ENCODE data around the gene GREM1. TPM values are rescaled to one million over a fixed set of nuclear protein-coding genes. Genes with fewer than 3 reads are reported as not detected.
A peak's percentile ranks its signal among the peaks of the same experiment; 100 is the strongest.

Gene GREM1
- total and polyA plus RNA-seq, 2 experiments from 2014 or later = 0.27 to 1.0 TPM

- Mint-ChIP-seq H3K36me3 (ENCODE audit: low read depth) (peaks cover 3% of the 10 kb centered on the region; the same call in 2 of the 3 replicates), H3K9me3 (no peaks in the 10 kb centered on the region), H3K27me3 (ENCODE audit: insufficient read depth, low read depth, poor library complexity) (peaks cover 6% of the 10 kb centered on the region), H3K4me1 (peaks cover 14% of the 10 kb centered on the region), H3K27ac (peak overlapping the region; percentile 15; the same call in 1 of the 2 replicates), H3K4me3 (no peak overlapping the region)
- TF ChIP-seq CTCF (conservative IDR thresholded peaks at IDR 0.05; ENCODE audit: low read depth in 2 of 2) (peak; percentile 3 to 37; a peak in 2 of 4 replicates), NANOG (IDR thresholded peaks at IDR 0.05; ENCODE audit: borderline replicate concordance) (no peak)
- H3K4me1 ChIP-seq (ENCODE audit: insufficient read depth) = peaks cover 12% of the 10 kb centered on the region
- no peaks in the 10 kb centered on the region for H3K79me2 ChIP-seq (replicated peaks; ENCODE audit: insufficient read depth)
- no peak overlapping the region for H3K27ac ChIP-seq (ENCODE audit: low read depth)
- 0 out of 2 replicates have a peak, but pooled peaks cover under 1% of the 10 kb centered on the region for H3K36me3 ChIP-seq (ENCODE audit: insufficient read depth)
- H3F3A ChIP-seq (replicated peaks; ENCODE audit: low read depth) = no peaks in the 10 kb centered on the region
- H3K4me3 ChIP-seq = no peak overlapping the region
- H3K4me2 ChIP-seq = no peak overlapping the region
- DNase-seq (ENCODE audit: low spot score) = peak; percentile 46
- ATAC-seq = peak; percentile 74
- no peaks in the 10 kb centered on the region for H4K20me1 ChIP-seq (replicated peaks; ENCODE audit: insufficient read depth)
- H3K27me3 ChIP-seq (ENCODE audit: insufficient read depth) = no peaks in the 10 kb centered on the region
- no peaks in the 10 kb centered on the region for H3K9me2 ChIP-seq (ENCODE audit: insufficient read depth)
- no peak overlapping the region for H2AFZ ChIP-seq
These were observed 38.5 kb upstream of the GREM1 start for GRCh38 chr15:32679298-32679690.

DNA sequence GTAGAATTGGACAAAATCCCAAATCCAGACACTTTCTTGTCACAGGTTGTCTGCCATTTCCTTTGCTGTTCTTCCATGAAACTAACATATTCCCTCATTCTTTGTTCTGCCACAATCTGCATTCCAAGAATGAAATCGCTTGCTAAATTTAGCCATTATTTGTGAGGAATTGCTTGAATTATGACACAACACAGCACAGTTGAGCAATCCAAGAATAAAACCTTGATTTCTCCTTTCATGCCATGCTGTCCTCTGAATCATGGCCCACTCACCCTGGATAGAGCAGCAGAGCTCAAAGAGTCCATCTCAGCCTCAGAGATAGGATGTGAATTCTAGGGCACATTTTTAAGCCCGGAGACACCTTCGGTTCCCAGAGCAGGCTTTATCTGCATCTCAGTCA is 35.2 kb upstream of the GREM1 start:
- Histone ChIP-seq H3K36me3 (ENCODE audit: insufficient read depth) (peaks cover 7% of the 10 kb centered on the region), H3K4me2 (no peak overlapping the region), H3K27me3 (ENCODE audit: insufficient read depth) (no peaks in the 10 kb centered on the region), H3K4me1 (ENCODE audit: insufficient read depth) (peaks cover 13% of the 10 kb centered on the region), H3K4me3 (no peak overlapping the region), H3K27ac (ENCODE audit: low read depth) (no peak overlapping the region), H4K20me1 (replicated peaks; ENCODE audit: insufficient read depth) (no peaks in the 10 kb centered on the region), H2AFZ (no peak overlapping the region), H3F3A (replicated peaks; ENCODE audit: low read depth) (no peaks in the 10 kb centered on the region), H3K79me2 (replicated peaks; ENCODE audit: insufficient read depth) (no peaks in the 10 kb centered on the region), H3K9me2 (ENCODE audit: insufficient read depth) (no peaks in the 10 kb centered on the region)
- no peak overlapping the region for H3K4me3 Mint-ChIP-seq
- peaks cover 16% of the 10 kb centered on the region for H3K36me3 Mint-ChIP-seq (ENCODE audit: low read depth)
- DNase-seq (ENCODE audit: low spot score) = no peak
- no peak for ATAC-seq
- no peaks in the 10 kb centered on the region for H3K9me3 Mint-ChIP-seq
- no peak overlapping the region for H3K27ac Mint-ChIP-seq
- peaks cover 6% of the 10 kb centered on the region for H3K27me3 Mint-ChIP-seq (ENCODE audit: insufficient read depth, low read depth, poor library complexity)
- peaks cover 16% of the 10 kb centered on the region for H3K4me1 Mint-ChIP-seq
- TF ChIP-seq EZH2phosphoT487 (IDR thresholded peaks at IDR 0.05; ENCODE audit: unreplicated experiment) (no peak), NANOG (IDR thresholded peaks at IDR 0.05; ENCODE audit: borderline replicate concordance) (no peak), REST (IDR thresholded peaks at IDR 0.05; ENCODE audit: unreplicated experiment) (no peak), STAT1 (IDR thresholded peaks at IDR 0.05; ENCODE audit: unreplicated experiment) (no peak), JUNB (IDR thresholded peaks at IDR 0.05; ENCODE audit: unreplicated experiment) (no peak), POLR2AphosphoS5 (IDR thresholded peaks at IDR 0.05; ENCODE audit: low read depth) (no peak), CREB1 (CRISPR knock-in tag; IDR thresholded peaks at IDR 0.05; ENCODE audit: low read depth) (no peak)
- TF ChIP-seq, protein P1, sequence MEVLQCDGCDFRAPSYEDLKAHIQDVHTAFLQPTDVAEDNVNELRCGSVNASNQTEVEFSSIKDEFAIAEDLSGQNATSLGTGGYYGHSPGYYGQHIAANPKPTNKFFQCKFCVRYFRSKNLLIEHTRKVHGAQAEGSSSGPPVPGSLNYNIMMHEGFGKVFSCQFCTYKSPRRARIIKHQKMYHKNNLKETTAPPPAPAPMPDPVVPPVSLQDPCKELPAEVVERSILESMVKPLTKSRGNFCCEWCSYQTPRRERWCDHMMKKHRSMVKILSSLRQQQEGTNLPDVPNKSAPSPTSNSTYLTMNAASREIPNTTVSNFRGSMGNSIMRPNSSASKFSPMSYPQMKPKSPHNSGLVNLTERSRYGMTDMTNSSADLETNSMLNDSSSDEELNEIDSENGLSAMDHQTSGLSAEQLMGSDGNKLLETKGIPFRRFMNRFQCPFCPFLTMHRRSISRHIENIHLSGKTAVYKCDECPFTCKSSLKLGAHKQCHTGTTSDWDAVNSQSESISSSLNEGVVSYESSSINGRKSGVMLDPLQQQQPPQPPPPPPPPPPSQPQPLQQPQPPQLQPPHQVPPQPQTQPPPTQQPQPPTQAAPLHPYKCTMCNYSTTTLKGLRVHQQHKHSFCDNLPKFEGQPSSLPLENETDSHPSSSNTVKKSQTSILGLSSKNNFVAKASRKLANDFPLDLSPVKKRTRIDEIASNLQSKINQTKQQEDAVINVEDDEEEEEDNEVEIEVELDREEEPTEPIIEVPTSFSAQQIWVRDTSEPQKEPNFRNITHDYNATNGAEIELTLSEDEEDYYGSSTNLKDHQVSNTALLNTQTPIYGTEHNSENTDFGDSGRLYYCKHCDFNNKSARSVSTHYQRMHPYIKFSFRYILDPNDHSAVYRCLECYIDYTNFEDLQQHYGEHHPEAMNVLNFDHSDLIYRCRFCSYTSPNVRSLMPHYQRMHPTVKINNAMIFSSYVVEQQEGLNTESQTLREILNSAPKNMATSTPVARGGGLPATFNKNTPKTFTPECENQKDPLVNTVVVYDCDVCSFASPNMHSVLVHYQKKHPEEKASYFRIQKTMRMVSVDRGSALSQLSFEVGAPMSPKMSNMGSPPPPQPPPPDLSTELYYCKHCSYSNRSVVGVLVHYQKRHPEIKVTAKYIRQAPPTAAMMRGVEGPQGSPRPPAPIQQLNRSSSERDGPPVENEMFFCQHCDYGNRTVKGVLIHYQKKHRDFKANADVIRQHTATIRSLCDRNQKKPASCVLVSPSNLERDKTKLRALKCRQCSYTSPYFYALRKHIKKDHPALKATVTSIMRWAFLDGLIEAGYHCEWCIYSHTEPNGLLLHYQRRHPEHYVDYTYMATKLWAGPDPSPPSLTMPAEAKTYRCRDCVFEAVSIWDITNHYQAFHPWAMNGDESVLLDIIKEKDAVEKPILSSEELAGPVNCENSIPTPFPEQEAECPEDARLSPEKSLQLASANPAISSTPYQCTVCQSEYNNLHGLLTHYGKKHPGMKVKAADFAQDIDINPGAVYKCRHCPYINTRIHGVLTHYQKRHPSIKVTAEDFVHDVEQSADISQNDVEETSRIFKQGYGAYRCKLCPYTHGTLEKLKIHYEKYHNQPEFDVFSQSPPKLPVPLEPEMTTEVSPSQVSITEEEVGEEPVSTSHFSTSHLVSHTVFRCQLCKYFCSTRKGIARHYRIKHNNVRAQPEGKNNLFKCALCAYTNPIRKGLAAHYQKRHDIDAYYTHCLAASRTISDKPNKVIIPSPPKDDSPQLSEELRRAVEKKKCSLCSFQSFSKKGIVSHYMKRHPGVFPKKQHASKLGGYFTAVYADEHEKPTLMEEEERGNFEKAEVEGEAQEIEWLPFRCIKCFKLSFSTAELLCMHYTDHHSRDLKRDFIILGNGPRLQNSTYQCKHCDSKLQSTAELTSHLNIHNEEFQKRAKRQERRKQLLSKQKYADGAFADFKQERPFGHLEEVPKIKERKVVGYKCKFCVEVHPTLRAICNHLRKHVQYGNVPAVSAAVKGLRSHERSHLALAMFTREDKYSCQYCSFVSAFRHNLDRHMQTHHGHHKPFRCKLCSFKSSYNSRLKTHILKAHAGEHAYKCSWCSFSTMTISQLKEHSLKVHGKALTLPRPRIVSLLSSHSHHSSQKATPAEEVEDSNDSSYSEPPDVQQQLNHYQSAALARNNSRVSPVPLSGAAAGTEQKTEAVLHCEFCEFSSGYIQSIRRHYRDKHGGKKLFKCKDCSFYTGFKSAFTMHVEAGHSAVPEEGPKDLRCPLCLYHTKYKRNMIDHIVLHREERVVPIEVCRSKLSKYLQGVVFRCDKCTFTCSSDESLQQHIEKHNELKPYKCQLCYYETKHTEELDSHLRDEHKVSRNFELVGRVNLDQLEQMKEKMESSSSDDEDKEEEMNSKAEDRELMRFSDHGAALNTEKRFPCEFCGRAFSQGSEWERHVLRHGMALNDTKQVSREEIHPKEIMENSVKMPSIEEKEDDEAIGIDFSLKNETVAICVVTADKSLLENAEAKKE (CRISPR knock-in tag; IDR thresholded peaks at IDR 0.05) = no peak

All from GM23338 (cell line).